HepG2 (cell line): Measurements from ENCODE around the gene IQSEC1. TPM values are rescaled to one million over a fixed set of nuclear protein-coding genes. Genes with fewer than 3 reads are reported as not detected.

Source experiments
- ATAC-seq: fragments of 200-7000 bp; cut with Tn5 transposase; 3 replicates; pipeline ENCODE4 v1.9.1; 2020; ENCODE audit warnings: mild to moderate bottlenecking, moderate library complexity
- BruUV-seq: library from RNA; stranded (reverse); fragments of 400-500 nt; replicated peaks from 2 replicates; lab custom pipeline; 2021; lab: Mats Ljungman, UMichigan
- CTCF ChIA-PET: fragments of 300-600 bp; formaldehyde crosslinking; extraction: SDS; loops from one replicate; lab custom pipeline; 2021; ENCODE audit warnings: low total read pairs, inconsistent platforms, low intra/inter-chr PET ratio; lab: Yijun Ruan, JAX
- POLR2A ChIA-PET: fragments of 350-600 bp; sonication (Branson Sonifier 250); formaldehyde crosslinking; loops from one replicate; lab custom pipeline; 2020; ENCODE audit warnings: antibody characterized with exemption, inconsistent platforms; lab: Yijun Ruan, JAX
- DNase-seq: peaks from one replicate; pipeline ENCODE4 v3.0.0-alpha.2; 2015; ENCODE audit warnings: low spot score
- FAIRE-seq: peaks from 3 replicates; lab custom pipeline; 2011; peaks lifted over from hg19 to GRCh38; lab: Jason Lieb, UNC
- H2AFZ ChIP-seq: one replicate; pipeline ENCODE4 v1.6.1; 2011; ENCODE audit warnings: low read length, inconsistent platforms
- H3K27ac ChIP-seq: fragments of 300-600 bp; 3 replicates; pipeline ENCODE4 v1.8.0; 2011; ENCODE audit warnings: mixed run types, mild to moderate bottlenecking, mixed read lengths, low read length, inconsistent platforms; ENCODE audit not compliant: insufficient read depth; ENCODE audit errors: extremely low read length
- H3K27me3 ChIP-seq, 2 experiments: fragments of 200-600 bp in 1 of 2; 2 replicates in 1 of 2; 3 replicates in 1 of 2; pipeline versions ENCODE4 v1.6.0 to v1.8.0; 2011; ENCODE audit warnings: low read length in 2 of 2, mild to moderate bottlenecking in 2 of 2, moderate library complexity in 2 of 2, inconsistent platforms in 1 of 2; ENCODE audit not compliant: insufficient read depth in 2 of 2, control insufficient read depth in 1 of 2
- H3K36me3 ChIP-seq, 2 experiments: fragments of 200-600 bp in 1 of 2; replicated peaks in 1 of 2; 2 replicates in 1 of 2; 3 replicates in 1 of 2; pipeline versions ENCODE4 v1.5.1 to v1.8.0; 2011; ENCODE audit warnings: low read length in 2 of 2, inconsistent platforms in 1 of 2; ENCODE audit not compliant: insufficient read depth in 2 of 2, control insufficient read depth in 1 of 2
- H3K4me1 ChIP-seq: 2 replicates; pipeline ENCODE4 v1.5.1; 2012; ENCODE audit warnings: low read length, inconsistent platforms; ENCODE audit not compliant: insufficient read depth
- H3K4me2 ChIP-seq: 2 replicates; pipeline ENCODE4 v1.6.0; 2011; ENCODE audit warnings: low read depth, low read length, inconsistent platforms
- H3K4me3 ChIP-seq, 3 experiments: fragments of 200-600 bp in 1 of 3; sonication (generic), shearing (Covaris generic) in 1 of 3; replicated peaks in 1 of 3; 2 replicates each; pipeline ENCODE4 v1.5.1; 2011 to 2016; ENCODE audit warnings: low read length in 3 of 3, inconsistent platforms in 2 of 3, low read depth in 2 of 3, mild to moderate bottlenecking in 2 of 3, control low read depth in 1 of 3, mixed read lengths in 1 of 3; ENCODE audit not compliant: insufficient read depth in 1 of 3
- H3K79me2 ChIP-seq: one replicate; pipeline ENCODE4 v1.6.1; 2011; ENCODE audit warnings: low read length, inconsistent platforms; ENCODE audit not compliant: insufficient read depth
- H3K9ac ChIP-seq: 2 replicates; pipeline ENCODE4 v1.6.0; 2011; ENCODE audit warnings: mild to moderate bottlenecking, low read depth, low read length, inconsistent platforms; ENCODE audit not compliant: insufficient read depth
- H3K9me3 ChIP-seq: 2 replicates; pipeline ENCODE4 v1.5.1; 2012; ENCODE audit warnings: mild to moderate bottlenecking, low read length
- H4K20me1 ChIP-seq: 2 replicates; pipeline ENCODE4 v1.6.0; 2011; ENCODE audit warnings: inconsistent platforms, mild to moderate bottlenecking, low read length, moderate library complexity; ENCODE audit not compliant: insufficient read depth
- CEBPB ChIP-seq: IDR thresholded peaks from 2 replicates; pipeline ENCODE4 v1.6.1; 2011; ENCODE audit warnings: low read depth, low read length, improper control_type of control experiment, borderline replicate concordance
- E2F5 ChIP-seq: sonication (generic); formaldehyde crosslinking; conservative IDR thresholded peaks from 2 replicates; pipeline ENCODE4 v1.4.0; 2020; ENCODE audit warnings: missing genetic modification reagents
- FOXA1 ChIP-seq, 2 experiments: fragments of 450-650 bp in 1 of 2; sonication (generic) in 1 of 2; formaldehyde crosslinking in 1 of 2; IDR thresholded peaks; 2 replicates each; pipeline versions ENCODE4 v1.4.0 to v1.6.1; 2016 to 2020; ENCODE audit warnings: missing genetic modification reagents in 1 of 2
- GATAD2A ChIP-seq: IDR thresholded peaks from 2 replicates; pipeline ENCODE4 v1.6.1; 2016
- MAFF ChIP-seq: IDR thresholded peaks from 2 replicates; pipeline ENCODE4 v1.6.1; 2011; ENCODE audit warnings: low read depth, low read length, improper control_type of control experiment
- PHB2 ChIP-seq: fragments of 450-650 bp; IDR thresholded peaks from 2 replicates; pipeline ENCODE4 v1.6.1; 2018; ENCODE audit not compliant: partially characterized antibody
- PRPF4 ChIP-seq: fragments of 200-400 bp; formaldehyde crosslinking; IDR thresholded peaks from 2 replicates; pipeline ENCODE4 v1.6.1; 2016; ENCODE audit warnings: low read length, low read depth; ENCODE audit not compliant: poor library complexity, severe bottlenecking
- PTBP1 ChIP-seq: fragments of 200-400 bp; formaldehyde crosslinking; IDR thresholded peaks from 2 replicates; pipeline ENCODE4 v1.6.1; 2018; ENCODE audit warnings: low read length, low read depth; ENCODE audit not compliant: poor library complexity, severe bottlenecking
- RNF2 ChIP-seq: fragments of 450-650 bp; conservative IDR thresholded peaks from 2 replicates; pipeline ENCODE4 v1.6.1; 2016; ENCODE audit warnings: low read depth
- TMF1 ChIP-seq: sonication (generic); formaldehyde crosslinking; IDR thresholded peaks from 2 replicates; pipeline ENCODE4 v1.8.1; 2022; ENCODE audit warnings: low read depth, missing genetic modification reagents
- U2AF2 ChIP-seq: fragments of 200-400 bp; formaldehyde crosslinking; IDR thresholded peaks from 2 replicates; pipeline ENCODE4 v1.6.1; 2017; ENCODE audit warnings: low read depth, mild to moderate bottlenecking, low read length
- ZBTB42 ChIP-seq: sonication (generic); formaldehyde crosslinking; IDR thresholded peaks from 2 replicates; pipeline ENCODE4 v1.5.0; 2020; ENCODE audit warnings: mild to moderate bottlenecking, missing genetic modification reagents
- ZMYM3 ChIP-seq: sonication (generic); formaldehyde crosslinking; IDR thresholded peaks from 2 replicates; pipeline ENCODE4 v1.5.1; 2020; ENCODE audit warnings: mild to moderate bottlenecking, missing genetic modification reagents
- ZNF253 ChIP-seq: sonication (generic); formaldehyde crosslinking; IDR thresholded peaks from 2 replicates; pipeline ENCODE4 v1.8.0; 2022; ENCODE audit warnings: mild to moderate bottlenecking, missing genetic modification reagents, borderline replicate concordance
- WGBS: methylation state at CpG from one replicate; pipeline ENCODE4 v1.1.6; 2017; ENCODE audit warnings: low lambda C conversion rate; 5-methylcytosine and 5-hydroxymethylcytosine counted together
- in situ Hi-C: cut with HindIII; loops from 2 replicates; pipeline ENCODE4 v1.10.0; 2017; ENCODE audit warnings: low pct_unique_long_range_greater_than_20kb; ENCODE audit not compliant: extremely low pct_ligation_motif_present
- intact Hi-C: fragments of 100-400 bp; cut with micrococcal nuclease; formaldehyde crosslinking; loops from one replicate; pipeline ENCODE4 v1.10.0; 2022; ENCODE audit not compliant: unreplicated experiment
- polyA plus RNA-seq, 8 experiments: library from polyadenylated mRNA; depleted of rRNA in 3 of 8; stranded (reverse) in 7 of 8; unstranded in 1 of 8; fragments of >200 nt; fragmentation: Illumina TruSeq in 4 of 8; extraction: Trizol in 4 of 8; gene quantifications; 2 replicates each; pipeline versions ENCODE4 v1.2.1 to v1.2.3, GENCODE V29; 2011 to 2016; ENCODE audit warnings: low read depth in 4 of 8, missing spikeins in 1 of 8, mixed read lengths in 1 of 8; ENCODE audit not compliant: insufficient read depth in 1 of 8
- total RNA-seq, 5 experiments: library from RNA; depleted of rRNA; stranded (reverse); fragments of >200 nt; fragmentation: Illumina TruSeq; extraction: Trizol; gene quantifications; 2 replicates each; pipeline ENCODE4 v1.2.3, GENCODE V29; 2016; ENCODE audit warnings: low read depth in 1 of 5
- TF ChIP-seq, protein P1 (sequence below): sonication (generic); formaldehyde crosslinking; conservative IDR thresholded peaks from 2 replicates; pipeline ENCODE4 v1.4.0; 2020; ENCODE audit warnings: missing genetic modification reagents
- TF ChIP-seq, protein P2 (sequence below): IDR thresholded peaks from 2 replicates; pipeline ENCODE4 v1.6.1; 2018; ENCODE audit warnings: missing genetic modification reagents, mild to moderate bottlenecking, missing compliant biosample characterization
- TF ChIP-seq, protein P3 (sequence below): sonication (generic); formaldehyde crosslinking; IDR thresholded peaks from 2 replicates; pipeline ENCODE4 v1.4.0; 2020; ENCODE audit warnings: missing genetic modification reagents, borderline replicate concordance
- TF ChIP-seq, protein P4 (sequence below): IDR thresholded peaks from 2 replicates; pipeline ENCODE4 v1.6.1; 2016; ENCODE audit warnings: mild to moderate bottlenecking, missing biosample characterization, missing genetic modification reagents

The IQSEC1 gene
- total and polyA plus RNA-seq, 2 of the 13 experiments (the other 11 are each of a cell fraction or from before 2014, with no cell fraction given): 17.4 to 20.2 TPM

DNA sequence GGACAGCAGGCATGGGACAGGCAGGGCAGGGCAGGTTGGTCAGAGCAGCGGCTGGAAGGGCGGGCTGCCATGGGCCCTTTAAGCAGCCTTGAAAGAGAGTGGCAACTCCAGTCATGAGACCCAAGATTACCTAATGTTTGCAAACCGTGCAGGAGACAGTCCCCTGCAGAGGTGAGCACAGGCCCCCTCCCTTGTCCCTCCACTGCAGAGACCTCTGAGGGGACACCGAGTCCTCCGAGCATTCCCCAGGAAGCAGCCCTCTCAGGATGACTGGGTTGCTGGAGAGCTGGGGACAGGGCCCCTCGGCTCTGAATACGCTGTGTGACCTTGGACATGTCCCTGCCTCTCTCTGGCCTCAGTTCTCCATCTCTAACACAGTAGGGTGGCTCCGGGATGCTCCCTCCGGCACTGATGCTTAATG, 81.4 kb downstream of the IQSEC1 start:
- CTCF ChIA-PET: no interaction called here
- ATAC-seq (peak; percentile 3), DNase-seq (peak; percentile 49), FAIRE-seq (peak; percentile 8)
- H3K4me3 ChIP-seq: peak overlapping the region in 1 of 3 experiments; percentile 81; a peak in 1 of 6 replicates
- H3K36me3 ChIP-seq: no peaks in the 10 kb centered on the region
- in situ Hi-C loops (no loop called here), intact Hi-C loops (loop anchor here (2.0 kb wide), 1 partner anchor 27 kb away; no protein-coding TSS in a partner anchor)
- peak overlapping the region; percentile 84 for H3K4me2 ChIP-seq
- WGBS: 0% methylated on average over 1 of the region's 9 CpGs
- peaks cover 44% of the 10 kb centered on the region for H3K4me1 ChIP-seq
- no peaks in the 10 kb centered on the region for H3K27me3 ChIP-seq
- no peak overlapping the region for H3K27ac ChIP-seq
- no peak overlapping the region for H2AFZ ChIP-seq
- POLR2A ChIA-PET: interaction anchor here (1.0 to 3.3 kb wide), 3 partner anchors 8 to 27 kb away, joined by 4 to 29 read pairs (median 15); no protein-coding TSS in a partner anchor
- no peaks in the 10 kb centered on the region for H3K79me2 ChIP-seq
- H3K9me3 ChIP-seq: no peaks in the 10 kb centered on the region
- H4K20me1 ChIP-seq: peaks cover 13% of the 10 kb centered on the region; the same call in 1 of the 2 replicates
- H3K9ac ChIP-seq: no peak overlapping the region
- no TSS peak for BruUV-seq
- TF ChIP-seq E2F5 (CRISPR knock-in tag): no peak
- TF ChIP-seq U2AF2: no peak
- no peak for TF ChIP-seq ZNF253
- TF ChIP-seq FOXA1 (IDR thresholded peaks at IDR 0.05): no peak
- TF ChIP-seq FOXA1 (CRISPR knock-in tag; IDR thresholded peaks at IDR 0.05): 0 out of 2 replicates have a peak, but pooled peaks have one; percentile 7
- TF ChIP-seq, protein P1, sequence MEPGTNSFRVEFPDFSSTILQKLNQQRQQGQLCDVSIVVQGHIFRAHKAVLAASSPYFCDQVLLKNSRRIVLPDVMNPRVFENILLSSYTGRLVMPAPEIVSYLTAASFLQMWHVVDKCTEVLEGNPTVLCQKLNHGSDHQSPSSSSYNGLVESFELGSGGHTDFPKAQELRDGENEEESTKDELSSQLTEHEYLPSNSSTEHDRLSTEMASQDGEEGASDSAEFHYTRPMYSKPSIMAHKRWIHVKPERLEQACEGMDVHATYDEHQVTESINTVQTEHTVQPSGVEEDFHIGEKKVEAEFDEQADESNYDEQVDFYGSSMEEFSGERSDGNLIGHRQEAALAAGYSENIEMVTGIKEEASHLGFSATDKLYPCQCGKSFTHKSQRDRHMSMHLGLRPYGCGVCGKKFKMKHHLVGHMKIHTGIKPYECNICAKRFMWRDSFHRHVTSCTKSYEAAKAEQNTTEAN: no peak
- TF ChIP-seq, protein P2, sequence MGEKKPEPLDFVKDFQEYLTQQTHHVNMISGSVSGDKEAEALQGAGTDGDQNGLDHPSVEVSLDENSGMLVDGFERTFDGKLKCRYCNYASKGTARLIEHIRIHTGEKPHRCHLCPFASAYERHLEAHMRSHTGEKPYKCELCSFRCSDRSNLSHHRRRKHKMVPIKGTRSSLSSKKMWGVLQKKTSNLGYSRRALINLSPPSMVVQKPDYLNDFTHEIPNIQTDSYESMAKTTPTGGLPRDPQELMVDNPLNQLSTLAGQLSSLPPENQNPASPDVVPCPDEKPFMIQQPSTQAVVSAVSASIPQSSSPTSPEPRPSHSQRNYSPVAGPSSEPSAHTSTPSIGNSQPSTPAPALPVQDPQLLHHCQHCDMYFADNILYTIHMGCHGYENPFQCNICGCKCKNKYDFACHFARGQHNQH (CRISPR knock-in tag): peak; percentile 22; the same call in 1 of the 2 replicates
- no peak for TF ChIP-seq PTBP1
- TF ChIP-seq RNF2: no peak
- TF ChIP-seq GATAD2A (CRISPR knock-in tag): peak; percentile 16; the same call in 1 of the 2 replicates
- no peak for TF ChIP-seq TMF1 (CRISPR knock-in tag)
- TF ChIP-seq CEBPB: 0 out of 2 replicates have a peak, but pooled peaks have one; percentile 3
- TF ChIP-seq ZMYM3 (CRISPR knock-in tag): no peak
- no peak for TF ChIP-seq ZBTB42 (CRISPR knock-in tag)
- TF ChIP-seq, protein P3, sequence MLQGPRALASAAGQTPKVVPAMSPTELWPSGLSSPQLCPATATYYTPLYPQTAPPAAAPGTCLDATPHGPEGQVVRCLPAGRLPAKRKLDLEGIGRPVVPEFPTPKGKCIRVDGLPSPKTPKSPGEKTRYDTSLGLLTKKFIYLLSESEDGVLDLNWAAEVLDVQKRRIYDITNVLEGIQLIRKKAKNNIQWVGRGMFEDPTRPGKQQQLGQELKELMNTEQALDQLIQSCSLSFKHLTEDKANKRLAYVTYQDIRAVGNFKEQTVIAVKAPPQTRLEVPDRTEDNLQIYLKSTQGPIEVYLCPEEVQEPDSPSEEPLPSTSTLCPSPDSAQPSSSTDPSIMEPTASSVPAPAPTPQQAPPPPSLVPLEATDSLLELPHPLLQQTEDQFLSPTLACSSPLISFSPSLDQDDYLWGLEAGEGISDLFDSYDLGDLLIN (CRISPR knock-in tag): no peak
- no peak for TF ChIP-seq PHB2
- TF ChIP-seq PRPF4: no peak
- TF ChIP-seq, protein P4, sequence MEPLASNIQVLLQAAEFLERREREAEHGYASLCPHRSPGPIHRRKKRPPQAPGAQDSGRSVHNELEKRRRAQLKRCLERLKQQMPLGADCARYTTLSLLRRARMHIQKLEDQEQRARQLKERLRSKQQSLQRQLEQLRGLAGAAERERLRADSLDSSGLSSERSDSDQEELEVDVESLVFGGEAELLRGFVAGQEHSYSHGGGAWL (CRISPR knock-in tag): no peak
- TF ChIP-seq MAFF: no peak
